Lower leg skin (tissue), 4 donors: Measurements from ENCODE around the gene P2RX2. TPM values are rescaled to one million over a fixed set of nuclear protein-coding genes. Genes with fewer than 3 reads are reported as not detected.

Source experiments
- DNase-seq, 2 donors: peaks; one replicate each; pipeline ENCODE4 v3.0.0-alpha.2; 2019; ENCODE audit warnings: low spot score in 2 of 2
- H3K4me3 ChIP-seq: fragments of 200-600 bp; sonication (generic); 2 replicates; pipeline ENCODE4 v1.5.1; 2017; ENCODE audit warnings: mild to moderate bottlenecking, low read depth; ENCODE audit not compliant: poor library complexity, severe bottlenecking
- CTCF ChIP-seq, 3 donors: fragments of 450-650 bp; IDR thresholded peaks; one replicate each; pipeline ENCODE4 v1.5.1; 2016; ENCODE audit warnings: antibody characterized with exemption in 3 of 3, mild to moderate bottlenecking in 3 of 3, moderate library complexity in 2 of 3
- POLR2A ChIP-seq, 2 donors: fragments of 450-650 bp; IDR thresholded peaks; one replicate each; pipeline ENCODE4 v1.6.1; 2016 to 2017; ENCODE audit warnings: antibody characterized with exemption in 2 of 2, mild to moderate bottlenecking in 1 of 2, moderate library complexity in 1 of 2
- WGBS, 2 donors: methylation state at CpG; one replicate each; pipeline ENCODE4 v1.1.5; 2018; 5-methylcytosine and 5-hydroxymethylcytosine counted together
- intact Hi-C: fragments of 100-400 bp; cut with DNase I; formaldehyde crosslinking; loops from one replicate; pipeline ENCODE4 v1.15.0; 2023; ENCODE audit warnings: low total_unique reads
- total RNA-seq, 4 donors: library from RNA; depleted of rRNA; stranded (reverse); fragments of >200 nt; gene quantifications; one replicate each; pipeline ENCODE4 v1.1.0, GENCODE V29; 2016

The P2RX2 gene
- total RNA-seq, 4 donors from 2014 or later = not detected

- WGBS, 2 donors = 45% methylated on average over 15 to 25 of the region's 25 CpGs
- H3K4me3 ChIP-seq = no peak overlapping the region
- no peak for TF ChIP-seq POLR2A (IDR thresholded peaks at IDR 0.05)
- TF ChIP-seq CTCF (IDR thresholded peaks at IDR 0.05) = no peak
- intact Hi-C loops = loop anchor here (2.0 to 10.0 kb wide), 2 partner anchors 48 to 454 kb away; no protein-coding TSS in a partner anchor
- no peak for DNase-seq
Observed at GRCh38 chr12:132608231-132609171, 10.1 kb upstream of the P2RX2 start.

DNA sequence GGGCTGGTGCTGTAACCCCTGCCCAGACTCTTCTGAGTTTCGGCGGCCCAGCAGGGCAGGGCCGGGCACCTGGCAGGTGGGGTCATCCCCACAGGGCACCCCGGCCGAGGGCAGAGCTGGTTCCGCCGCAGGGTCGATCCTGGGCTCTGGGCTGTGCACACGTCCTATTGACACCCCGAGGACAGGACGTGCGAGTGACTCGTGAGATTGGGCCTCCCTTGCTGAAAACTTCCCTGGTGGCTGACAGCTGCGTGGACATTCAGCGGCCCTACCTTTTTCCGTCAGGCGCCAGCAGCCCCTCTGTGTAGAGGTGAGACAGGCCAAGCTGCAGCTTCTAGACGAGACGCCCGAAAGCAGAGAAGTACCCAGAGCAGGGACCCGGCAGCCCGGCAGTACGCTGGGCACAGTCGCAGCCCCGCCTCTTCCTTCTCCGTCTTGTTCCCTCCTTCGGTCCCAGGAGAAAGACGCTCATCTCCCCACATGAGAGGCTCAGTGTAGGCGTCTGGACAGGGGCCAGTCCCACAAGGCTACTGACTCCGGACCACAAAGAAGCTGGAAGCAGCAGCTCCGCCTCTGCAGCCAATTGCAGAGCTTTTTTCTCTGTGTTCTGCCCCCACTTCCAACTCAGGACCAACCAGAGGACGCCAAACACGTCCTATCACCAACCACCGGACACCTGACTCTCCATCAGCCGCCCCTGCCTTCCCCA, 8.4 kb upstream of the P2RX2 start, which contains the start of gene LRCOL1:
Gene LRCOL1 (minus strand): TSS at position 532 of the 709 bp plus-strand sequence. CDS start 4,331 bp downstream, outside the sequence.
- no peak for DNase-seq
- whole genome bisulfite sequencing, 2 donors = 21 to 37% methylated on average over 28 to 33 of the region's 35 CpGs
- H3K4me3 ChIP-seq = no peak within 1 kb of the TSS
- TF ChIP-seq CTCF (IDR thresholded peaks at IDR 0.05) (no peak), POLR2A (IDR thresholded peaks at IDR 0.05) (no peak)
- intact Hi-C loops = loop anchor here (10.0 kb wide), 1 partner anchor 195 kb away; no protein-coding TSS in a partner anchor

GRCh38 chr12:132610866-132611602, 7.5 kb upstream of the P2RX2 start:
- no peak overlapping the region for H3K4me3 ChIP-seq
- intact Hi-C loops = loop anchor here (10.0 kb wide), 1 partner anchor 196 kb away; no protein-coding TSS in a partner anchor
- WGBS, 2 donors = 61 to 75% methylated on average over 33 of the region's 33 CpGs
- no peak for DNase-seq
- TF ChIP-seq POLR2A (IDR thresholded peaks at IDR 0.05) (no peak), CTCF (IDR thresholded peaks at IDR 0.05) (no peak)

- no peak for DNase-seq
- no peak for TF ChIP-seq CTCF (IDR thresholded peaks at IDR 0.05)
- TF ChIP-seq POLR2A (IDR thresholded peaks at IDR 0.05) = no peak
- intact Hi-C loops = loop anchor here (10.0 kb wide), 1 partner anchor 197 kb away; no protein-coding TSS in a partner anchor
- H3K4me3 ChIP-seq = no peak overlapping the region
- WGBS, 2 donors = 93 to 94% methylated on average over 10 of the region's 10 CpGs
Observed at GRCh38 chr12:132611620-132612019, 7.0 kb upstream of the P2RX2 start.

GRCh38 chr12:132614029-132614428, 4.5 kb upstream of the P2RX2 start:
- intact Hi-C loops = loop anchor here (10.0 kb wide), 1 partner anchor 199 kb away; no protein-coding TSS in a partner anchor
- no peak overlapping the region for H3K4me3 ChIP-seq
- no peak for TF ChIP-seq POLR2A (IDR thresholded peaks at IDR 0.05)
- no peak for TF ChIP-seq CTCF (IDR thresholded peaks at IDR 0.05)
- WGBS, 2 donors = 90 to 92% methylated on average over 5 of the region's 5 CpGs
- no peak for DNase-seq
